MM.1S (cell line): ENCODE measurements around the gene XK.
A peak's percentile ranks its signal among the peaks of the same experiment; 100 is the strongest.

Experiments
- DNase-seq: peaks from one replicate; pipeline ENCODE4 v3.0.0-alpha.2; 2015
- H2AFZ ChIP-seq: fragments of 300-600 bp; sonication (generic); 2 replicates; pipeline ENCODE4 v1.6.0; 2016; ENCODE audit warnings: antibody characterized with exemption, low read length
- H3F3A ChIP-seq: fragments of 300-600 bp; sonication (generic); 2 replicates; pipeline ENCODE4 v1.6.1; 2016; ENCODE audit warnings: mild to moderate bottlenecking, antibody characterized with exemption, low read length, moderate library complexity, mixed read lengths; ENCODE audit not compliant: insufficient read depth
- H3K27ac ChIP-seq: fragments of 300-600 bp; sonication (generic); 2 replicates; pipeline ENCODE4 v1.5.1; 2016; ENCODE audit warnings: mild to moderate bottlenecking, low read length
- H3K27me3 ChIP-seq: fragments of 300-600 bp; sonication (generic); replicated peaks from 2 replicates; pipeline ENCODE4 v1.6.0; 2016; ENCODE audit warnings: low read length; ENCODE audit not compliant: insufficient read depth
- H3K36me3 ChIP-seq: fragments of 300-600 bp; sonication (generic); replicated peaks from 2 replicates; pipeline ENCODE4 v1.6.1; 2016; ENCODE audit warnings: mild to moderate bottlenecking, low read length, mixed read lengths; ENCODE audit not compliant: insufficient read depth
- H3K4me1 ChIP-seq: fragments of 300-600 bp; sonication (generic); 2 replicates; pipeline ENCODE4 v1.6.1; 2016; ENCODE audit warnings: low read length, mixed read lengths
- H3K4me2 ChIP-seq: fragments of 300-600 bp; sonication (generic); 2 replicates; pipeline ENCODE4 v1.6.0; 2016; ENCODE audit warnings: low read depth, low read length
- H3K4me3 ChIP-seq: fragments of 300-600 bp; sonication (generic); 2 replicates; pipeline ENCODE4 v1.5.1; 2016; ENCODE audit warnings: low read length, mixed read lengths
- H3K79me2 ChIP-seq: fragments of 300-600 bp; sonication (generic); 2 replicates; pipeline ENCODE4 v1.6.1; 2016; ENCODE audit warnings: mixed run types, low read length, mixed read lengths
- H3K9ac ChIP-seq: fragments of 300-600 bp; sonication (generic); 2 replicates; pipeline ENCODE4 v1.6.1; 2016; ENCODE audit warnings: low read length, mixed read lengths
- H3K9me2 ChIP-seq: fragments of 300-600 bp; sonication (generic); replicated peaks from 2 replicates; pipeline ENCODE4 v1.6.1; 2016; ENCODE audit warnings: mild to moderate bottlenecking, low read length, mixed read lengths; ENCODE audit not compliant: insufficient read depth
- H3K9me3 ChIP-seq: fragments of 300-600 bp; sonication (generic); replicated peaks from 2 replicates; pipeline ENCODE4 v1.6.1; 2016; ENCODE audit warnings: mild to moderate bottlenecking, low read length, mixed read lengths; ENCODE audit not compliant: insufficient read depth
- H4K20me1 ChIP-seq: fragments of 300-600 bp; sonication (generic); 2 replicates; pipeline ENCODE4 v1.6.1; 2016; ENCODE audit warnings: mild to moderate bottlenecking, low read length, moderate library complexity, mixed read lengths; ENCODE audit not compliant: insufficient read depth
- EZH2 ChIP-seq: fragments of 300-600 bp; sonication (generic); optimal IDR thresholded peaks from 2 replicates; pipeline ENCODE3; 2017; ENCODE audit warnings: low read depth, mild to moderate bottlenecking, antibody characterized with exemption, low read length, mixed read lengths
- EZH2phosphoT487 ChIP-seq: fragments of 300-600 bp; sonication (generic); IDR thresholded peaks from 2 replicates; pipeline ENCODE4 v1.6.1; 2018; ENCODE audit warnings: antibody characterized with exemption, low read length
- TF ChIP-seq, protein P1 (sequence below): fragments of 300-600 bp; sonication (generic); IDR thresholded peaks from 2 replicates; pipeline ENCODE4 v1.5.1; 2016; ENCODE audit warnings: antibody characterized with exemption, low read length, mixed read lengths

XK gene

DNA sequence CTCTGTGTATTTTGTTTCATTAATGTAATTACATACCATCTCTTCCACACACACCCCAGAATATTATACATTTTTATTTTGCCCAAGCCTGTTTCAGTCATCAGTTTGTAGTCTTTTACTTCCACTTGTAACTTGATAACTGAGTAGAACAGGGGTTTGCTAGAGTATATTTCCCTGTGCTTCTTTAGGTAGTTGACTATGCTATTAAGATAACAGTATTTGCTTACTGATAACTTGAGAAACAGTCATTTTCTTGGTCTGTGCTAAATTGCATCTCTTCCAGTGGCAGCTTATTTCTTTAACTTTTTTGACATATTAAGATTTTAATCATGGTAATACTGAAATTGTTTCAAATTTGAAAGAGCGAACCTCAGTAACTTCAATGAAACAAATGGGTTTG lies 7.0 kb upstream of the XK start:
- peaks cover 53% of the 10 kb centered on the region for H3K4me1 ChIP-seq

DNA sequence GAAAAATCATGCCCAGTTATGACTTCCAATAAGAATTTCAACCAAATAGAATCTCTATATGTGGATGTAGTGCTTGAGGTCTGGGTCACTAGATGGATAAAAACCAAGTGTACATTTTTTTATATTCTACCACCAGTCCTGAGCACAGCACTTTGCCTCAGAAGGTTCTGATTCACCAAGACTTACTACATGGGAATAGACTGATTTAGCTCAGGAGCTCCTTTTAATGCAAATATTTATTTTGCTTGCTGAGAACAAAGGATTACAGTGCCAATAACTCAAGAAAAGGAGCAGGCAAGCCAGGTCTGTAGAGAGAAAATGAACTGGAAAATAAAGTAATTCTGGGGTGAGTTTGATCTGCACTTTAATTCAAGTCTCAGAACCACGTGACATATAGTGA lies 6.4 kb upstream of the XK start:
- Histone ChIP-seq H3K79me2 (no peaks in the 10 kb centered on the region), H2AFZ (no peak overlapping the region), H3K4me2 (no peak overlapping the region), H3K36me3 (no peaks in the 10 kb centered on the region), H3K9me2 (no peaks in the 10 kb centered on the region), H3K27ac (no peak overlapping the region), H3K27me3 (no peaks in the 10 kb centered on the region), H3K9ac (no peak overlapping the region), H3K9me3 (no peaks in the 10 kb centered on the region), H3K4me1 (peaks cover 58% of the 10 kb centered on the region), H4K20me1 (no peaks in the 10 kb centered on the region), H3K4me3 (no peak overlapping the region), H3F3A (peaks cover 22% of the 10 kb centered on the region)
- TF ChIP-seq EZH2phosphoT487 (no peak), EZH2 (no peak)
- TF ChIP-seq, protein P1, sequence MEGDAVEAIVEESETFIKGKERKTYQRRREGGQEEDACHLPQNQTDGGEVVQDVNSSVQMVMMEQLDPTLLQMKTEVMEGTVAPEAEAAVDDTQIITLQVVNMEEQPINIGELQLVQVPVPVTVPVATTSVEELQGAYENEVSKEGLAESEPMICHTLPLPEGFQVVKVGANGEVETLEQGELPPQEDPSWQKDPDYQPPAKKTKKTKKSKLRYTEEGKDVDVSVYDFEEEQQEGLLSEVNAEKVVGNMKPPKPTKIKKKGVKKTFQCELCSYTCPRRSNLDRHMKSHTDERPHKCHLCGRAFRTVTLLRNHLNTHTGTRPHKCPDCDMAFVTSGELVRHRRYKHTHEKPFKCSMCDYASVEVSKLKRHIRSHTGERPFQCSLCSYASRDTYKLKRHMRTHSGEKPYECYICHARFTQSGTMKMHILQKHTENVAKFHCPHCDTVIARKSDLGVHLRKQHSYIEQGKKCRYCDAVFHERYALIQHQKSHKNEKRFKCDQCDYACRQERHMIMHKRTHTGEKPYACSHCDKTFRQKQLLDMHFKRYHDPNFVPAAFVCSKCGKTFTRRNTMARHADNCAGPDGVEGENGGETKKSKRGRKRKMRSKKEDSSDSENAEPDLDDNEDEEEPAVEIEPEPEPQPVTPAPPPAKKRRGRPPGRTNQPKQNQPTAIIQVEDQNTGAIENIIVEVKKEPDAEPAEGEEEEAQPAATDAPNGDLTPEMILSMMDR = no peak
- no peak for DNase-seq

More for the DNA sequence above, 7.0 kb upstream of the XK start:
- Histone ChIP-seq H3K4me3 (no peak overlapping the region), H3K36me3 (no peaks in the 10 kb centered on the region), H2AFZ (no peak overlapping the region), H4K20me1 (no peaks in the 10 kb centered on the region), H3K27ac (no peak overlapping the region), H3F3A (peaks cover 22% of the 10 kb centered on the region), H3K79me2 (no peaks in the 10 kb centered on the region), H3K9me3 (no peaks in the 10 kb centered on the region), H3K9ac (no peak overlapping the region), H3K27me3 (no peaks in the 10 kb centered on the region), H3K9me2 (no peaks in the 10 kb centered on the region), H3K4me2 (peak overlapping the region; percentile 63; the same call in 1 of the 2 replicates)
- no peak for TF ChIP-seq EZH2phosphoT487
- TF ChIP-seq, protein P1 = no peak
- TF ChIP-seq EZH2 = no peak
- DNase-seq = no peak

DNA sequence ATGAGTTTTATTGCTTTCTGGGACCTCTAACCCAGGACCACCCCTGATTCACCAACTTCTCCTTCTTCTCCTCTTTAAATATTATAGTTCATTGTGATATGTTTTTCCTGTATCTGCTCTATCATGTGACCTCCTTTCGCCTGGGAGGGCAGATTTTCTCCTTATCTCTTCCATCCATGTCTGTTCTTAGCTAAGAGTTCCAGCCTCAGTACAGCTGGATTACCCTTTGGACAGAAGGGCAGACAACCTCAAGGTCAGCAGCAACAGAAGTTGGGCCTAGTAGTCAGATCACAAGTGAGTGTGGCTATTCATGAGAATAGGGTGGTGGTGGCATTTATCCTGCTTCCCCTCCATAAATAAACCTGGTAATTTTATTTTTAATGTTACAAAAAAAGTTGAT lies 5.7 kb upstream of the XK start:
- Histone ChIP-seq H3K27ac (no peak overlapping the region), H3K79me2 (no peaks in the 10 kb centered on the region), H3K9me3 (no peaks in the 10 kb centered on the region), H3K4me2 (no peak overlapping the region), H3K4me3 (no peak overlapping the region), H3K9ac (no peak overlapping the region), H3K9me2 (no peaks in the 10 kb centered on the region), H2AFZ (no peak overlapping the region), H3K36me3 (no peaks in the 10 kb centered on the region), H3F3A (peaks cover 26% of the 10 kb centered on the region), H4K20me1 (no peaks in the 10 kb centered on the region), H3K4me1 (peaks cover 64% of the 10 kb centered on the region), H3K27me3 (no peaks in the 10 kb centered on the region)
- no peak for TF ChIP-seq EZH2phosphoT487
- TF ChIP-seq, protein P1 = no peak
- no peak for TF ChIP-seq EZH2
- no peak for DNase-seq
